Keratinocyte (primary cell): ENCODE results near the gene SLFNL1. TPM values are rescaled to one million over a fixed set of nuclear protein-coding genes. Genes with fewer than 3 reads are reported as not detected.
A peak's percentile ranks its signal among the peaks of the same experiment; 100 is the strongest.

Source experiments
- DNase-seq: peaks from one replicate; pipeline ENCODE4 v3.0.0-alpha.2; 2011; ENCODE audit warnings: low read depth, missing footprints, low spot score
- FAIRE-seq: peaks from 2 replicates; lab custom pipeline; 2011; peaks lifted over from hg19 to GRCh38; lab: Jason Lieb, UNC
- H2AFZ ChIP-seq: 2 replicates; pipeline ENCODE4 v1.6.0; 2012; ENCODE audit warnings: low read length, control low read depth, inconsistent platforms; ENCODE audit not compliant: control insufficient read depth
- H3K27ac ChIP-seq: 2 replicates; pipeline ENCODE4 v1.5.1; 2011; ENCODE audit warnings: low read length; ENCODE audit not compliant: control insufficient read depth, insufficient read depth
- H3K27me3 ChIP-seq: 3 replicates; pipeline ENCODE4 v1.6.0; 2011; ENCODE audit warnings: low read length; ENCODE audit not compliant: control insufficient read depth, insufficient read depth; ENCODE audit errors: extremely low read depth
- H3K36me3 ChIP-seq, 2 experiments: 2 replicates in 1 of 2; 3 replicates in 1 of 2; pipeline ENCODE4 v1.5.1; 2011; ENCODE audit warnings: low read length in 2 of 2, mild to moderate bottlenecking in 1 of 2; ENCODE audit not compliant: control insufficient read depth in 2 of 2, insufficient read depth in 2 of 2; ENCODE audit errors: extremely low read depth in 1 of 2
- H3K4me1 ChIP-seq: 3 replicates; pipeline ENCODE4 v1.5.1; 2011; ENCODE audit warnings: low read length; ENCODE audit not compliant: control insufficient read depth, insufficient read depth; ENCODE audit errors: extremely low read depth
- H3K4me2 ChIP-seq: 3 replicates; pipeline ENCODE4 v1.6.0; 2011; ENCODE audit warnings: low read depth, low read length; ENCODE audit not compliant: control insufficient read depth, insufficient read depth; ENCODE audit errors: extremely low read depth
- H3K4me3 ChIP-seq, 3 experiments: fragments of 200-600 bp in 1 of 3; sonication (generic) in 1 of 3; 2 replicates in 2 of 3; 3 replicates in 1 of 3; pipeline ENCODE4 v1.5.1; 2011 to 2016; ENCODE audit warnings: low read length in 3 of 3, mild to moderate bottlenecking in 3 of 3, control low read depth in 2 of 3, inconsistent platforms in 1 of 3, low read depth in 1 of 3, mixed read lengths in 1 of 3, mixed run types in 1 of 3, moderate library complexity in 1 of 3; ENCODE audit not compliant: control insufficient read depth in 2 of 3, insufficient read depth in 2 of 3; ENCODE audit errors: extremely low read depth in 1 of 3
- H3K79me2 ChIP-seq: 2 replicates; pipeline ENCODE4 v1.6.0; 2012; ENCODE audit warnings: low read length; ENCODE audit not compliant: control insufficient read depth, insufficient read depth
- H3K9ac ChIP-seq: 3 replicates; pipeline ENCODE4 v1.6.0; 2011; ENCODE audit warnings: low read length; ENCODE audit not compliant: control insufficient read depth, insufficient read depth; ENCODE audit errors: extremely low read depth
- H3K9me1 ChIP-seq: 3 replicates; pipeline ENCODE4 v1.6.0; 2011; ENCODE audit warnings: low read length; ENCODE audit not compliant: control insufficient read depth, insufficient read depth; ENCODE audit errors: extremely low read depth
- H3K9me3 ChIP-seq: 2 replicates; pipeline ENCODE4 v1.5.1; 2012; ENCODE audit warnings: low read depth, low read length; ENCODE audit not compliant: control insufficient read depth
- H4K20me1 ChIP-seq: 3 replicates; pipeline ENCODE4 v1.6.0; 2011; ENCODE audit warnings: low read length; ENCODE audit not compliant: control insufficient read depth, insufficient read depth; ENCODE audit errors: extremely low read depth
- EZH2 ChIP-seq: IDR thresholded peaks from one replicate; pipeline ENCODE4 v1.6.1; 2012; ENCODE audit warnings: inconsistent platforms, mild to moderate bottlenecking, low read length, moderate library complexity
- dilution Hi-C: fragments of 300-500 bp; cut with MboI; formaldehyde crosslinking; loops from one replicate; pipeline ENCODE4 v1.7.0; 2020; ENCODE audit warnings: low sequenced_read_pairs; ENCODE audit not compliant: extremely low pct_ligation_motif_present
- polyA plus RNA-seq, 5 experiments: library from polyadenylated mRNA; depleted of rRNA in 3 of 5; stranded (reverse) in 3 of 5; stranded (forward) in 1 of 5; unstranded in 1 of 5; fragments of >200 nt; gene quantifications; 1 replicate in 1 of 5; 2 replicates in 3 of 5; 3 replicates in 1 of 5; pipeline versions ENCODE4 v1.2.1 to v1.2.3, GENCODE V29; 2011 to 2012; ENCODE audit warnings: missing spikeins in 2 of 5, low read depth in 1 of 5, low replicate concordance in 1 of 5
- TF ChIP-seq, protein P1 (sequence below), 3 experiments: IDR thresholded peaks in 1 of 3; conservative IDR thresholded peaks in 1 of 3; optimal IDR thresholded peaks in 1 of 3; 2 replicates in 2 of 3; 3 replicates in 1 of 3; pipeline versions ENCODE3 to v1.5.1; 2011; ENCODE audit warnings: low read length in 3 of 3, mild to moderate bottlenecking in 3 of 3, moderate library complexity in 2 of 3, control low read depth in 1 of 3, inconsistent platforms in 1 of 3; ENCODE audit not compliant: insufficient read depth in 2 of 3; ENCODE audit errors: extremely low read depth in 1 of 3

The SLFNL1 gene
- polyA plus RNA-seq, 1 donor (not counting 4 experiments of a cell fraction or from before 2014, with no cell fraction given), result not detected

DNA sequence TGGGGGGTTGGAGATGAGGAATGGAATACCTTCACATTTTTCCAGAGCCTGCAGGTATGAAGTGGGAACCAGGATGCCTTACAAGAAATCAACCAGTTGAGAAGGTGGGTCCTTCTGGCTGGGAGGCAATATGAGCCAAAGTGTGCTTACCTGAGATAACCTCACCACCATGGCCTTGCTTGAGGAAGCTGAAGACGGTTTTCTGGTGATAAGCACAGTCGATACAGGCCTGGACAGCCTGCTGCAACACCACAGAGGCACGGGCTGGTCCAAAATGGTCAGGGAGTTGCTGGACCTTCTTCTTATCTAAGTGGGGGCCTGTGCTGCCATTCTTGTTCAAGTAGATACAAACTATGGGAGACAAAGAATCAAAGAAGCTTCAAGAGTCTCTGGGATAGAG, 27.0 kb upstream of the SLFNL1 start:
- H3K27ac ChIP-seq, result no peak overlapping the region
- H3K9ac ChIP-seq, result no peak overlapping the region
- H3K9me3 ChIP-seq, result no peaks in the 10 kb centered on the region
- H3K4me3 ChIP-seq, result no peak overlapping the region
- H3K4me1 ChIP-seq, result peaks cover 33% of the 10 kb centered on the region
- DNase-seq, result no peak
- no peaks in the 10 kb centered on the region for H3K9me1 ChIP-seq
- no peak for FAIRE-seq
- dilution Hi-C loops, result no loop called here
- no peaks in the 10 kb centered on the region for H3K79me2 ChIP-seq
- no peak overlapping the region for H3K4me2 ChIP-seq
- TF ChIP-seq EZH2, result no peak
- TF ChIP-seq, protein P1, sequence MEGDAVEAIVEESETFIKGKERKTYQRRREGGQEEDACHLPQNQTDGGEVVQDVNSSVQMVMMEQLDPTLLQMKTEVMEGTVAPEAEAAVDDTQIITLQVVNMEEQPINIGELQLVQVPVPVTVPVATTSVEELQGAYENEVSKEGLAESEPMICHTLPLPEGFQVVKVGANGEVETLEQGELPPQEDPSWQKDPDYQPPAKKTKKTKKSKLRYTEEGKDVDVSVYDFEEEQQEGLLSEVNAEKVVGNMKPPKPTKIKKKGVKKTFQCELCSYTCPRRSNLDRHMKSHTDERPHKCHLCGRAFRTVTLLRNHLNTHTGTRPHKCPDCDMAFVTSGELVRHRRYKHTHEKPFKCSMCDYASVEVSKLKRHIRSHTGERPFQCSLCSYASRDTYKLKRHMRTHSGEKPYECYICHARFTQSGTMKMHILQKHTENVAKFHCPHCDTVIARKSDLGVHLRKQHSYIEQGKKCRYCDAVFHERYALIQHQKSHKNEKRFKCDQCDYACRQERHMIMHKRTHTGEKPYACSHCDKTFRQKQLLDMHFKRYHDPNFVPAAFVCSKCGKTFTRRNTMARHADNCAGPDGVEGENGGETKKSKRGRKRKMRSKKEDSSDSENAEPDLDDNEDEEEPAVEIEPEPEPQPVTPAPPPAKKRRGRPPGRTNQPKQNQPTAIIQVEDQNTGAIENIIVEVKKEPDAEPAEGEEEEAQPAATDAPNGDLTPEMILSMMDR (optimal IDR thresholded peaks at IDR 0.05 in 1 of 3, IDR thresholded peaks at IDR 0.05 in 1 of 3, conservative IDR thresholded peaks at IDR 0.05 in 1 of 3; ENCODE audit: extremely low read depth in 1 of 3, insufficient read depth in 2 of 3, low read length in 3 of 3), result no peak
- no peak overlapping the region for H2AFZ ChIP-seq
- H3K27me3 ChIP-seq, result no peaks in the 10 kb centered on the region
- no peaks in the 10 kb centered on the region for H4K20me1 ChIP-seq
- H3K36me3 ChIP-seq, result peaks cover 0 to 9% of the 10 kb centered on the region in 2 experiments

DNA sequence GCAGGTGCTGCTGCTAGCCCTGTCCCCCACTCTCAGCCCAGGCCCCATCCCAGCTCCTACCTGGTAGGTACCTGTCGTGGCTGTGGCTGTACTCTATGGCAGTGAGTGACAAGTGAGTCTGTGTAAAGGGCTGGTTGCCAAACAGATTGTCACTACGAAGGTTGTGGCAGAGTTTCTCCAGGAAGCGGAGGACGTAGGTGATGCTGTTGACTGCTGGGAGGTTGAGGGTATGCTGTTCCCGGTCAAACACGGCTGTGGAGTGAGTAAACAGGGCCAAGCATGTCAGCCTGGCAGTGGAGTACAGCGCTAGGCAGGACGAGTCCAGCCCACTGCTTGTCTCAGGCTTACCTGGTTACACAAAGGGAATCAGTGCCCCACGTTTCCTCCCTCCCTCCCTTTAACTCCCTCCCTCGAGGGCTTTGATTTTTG, 24.8 kb upstream of the SLFNL1 start:
- H3K9me3 ChIP-seq, result no peaks in the 10 kb centered on the region
- dilution Hi-C loops, result no loop called here
- peak overlapping the region; percentile 4 for H3K9ac ChIP-seq
- H3K79me2 ChIP-seq, result no peaks in the 10 kb centered on the region
- FAIRE-seq, result peak; percentile 85
- H3K4me3 ChIP-seq, result no peak overlapping the region
- H3K4me2 ChIP-seq, result peak overlapping the region; percentile 22
- DNase-seq, result no peak
- peaks cover 0 to 6% of the 10 kb centered on the region in 2 experiments for H3K36me3 ChIP-seq
- H3K9me1 ChIP-seq, result no peaks in the 10 kb centered on the region
- TF ChIP-seq, protein P1 (optimal IDR thresholded peaks at IDR 0.05 in 1 of 3, IDR thresholded peaks at IDR 0.05 in 1 of 3, conservative IDR thresholded peaks at IDR 0.05 in 1 of 3; ENCODE audit: extremely low read depth in 1 of 3, insufficient read depth in 2 of 3, low read length in 3 of 3), result no peak
- TF ChIP-seq EZH2, result no peak
- peak overlapping the region; percentile 30 for H2AFZ ChIP-seq
- H3K27ac ChIP-seq, result peak overlapping the region; percentile 27
- H4K20me1 ChIP-seq, result no peaks in the 10 kb centered on the region
- H3K27me3 ChIP-seq, result no peaks in the 10 kb centered on the region
- H3K4me1 ChIP-seq, result peaks cover 33% of the 10 kb centered on the region
